Activated CD4-positive, alpha-beta memory T cell treated with anti-CD3 and anti-CD28 coated beads for 36 hours (primary cell): Measurements from ENCODE around the gene VMO1. TPM values are rescaled to one million over a fixed set of nuclear protein-coding genes. Genes with fewer than 3 reads are reported as not detected.

ENCODE experiments used
- CTCF ChIA-PET: fragments of 350-600 bp; sonication (Branson Sonifier 250); formaldehyde crosslinking; loops from one replicate; lab custom pipeline; 2021; ENCODE audit warnings: antibody characterized with exemption, inconsistent platforms; lab: Charles Lee
- POLR2A ChIA-PET: fragments of 350-600 bp; sonication (Branson Sonifier 250); formaldehyde crosslinking; loops from one replicate; lab custom pipeline; 2021; ENCODE audit warnings: antibody characterized with exemption; lab: Charles Lee
- DNase-seq: peaks from one replicate; pipeline ENCODE4 v3.0.0-alpha.2; 2020
- H3K27ac Mint-ChIP-seq: one replicate; pipeline ENCODE4 v1.8.0; 2021; ENCODE audit warnings: mixed read lengths
- H3K27me3 Mint-ChIP-seq: one replicate; pipeline ENCODE4 v1.8.0; 2021; ENCODE audit warnings: mixed read lengths
- H3K36me3 Mint-ChIP-seq: one replicate; pipeline ENCODE4 v1.8.0; 2021; ENCODE audit warnings: mixed read lengths
- H3K4me1 Mint-ChIP-seq: one replicate; pipeline ENCODE4 v1.8.0; 2021; ENCODE audit warnings: low read depth, mixed read lengths
- H3K4me3 Mint-ChIP-seq: one replicate; pipeline ENCODE4 v1.8.0; 2021; ENCODE audit warnings: mild to moderate bottlenecking, mixed read lengths
- H3K9me3 Mint-ChIP-seq: one replicate; pipeline ENCODE4 v1.8.0; 2021; ENCODE audit warnings: mixed read lengths
- intact Hi-C: fragments of 100-400 bp; cut with micrococcal nuclease; formaldehyde crosslinking; loops from one replicate; pipeline ENCODE4 v1.15.1; 2023
- total RNA-seq, 2 experiments: library from RNA; stranded (reverse); gene quantifications; one replicate each; pipeline ENCODE4 v1.2.3, GENCODE V29; 2021

Gene VMO1
- total RNA-seq, 2 experiments from 2014 or later = not detected

GRCh38 chr17:4795168-4795567 lies 9.0 kb upstream of the VMO1 start:
- Mint-ChIP-seq H3K36me3 (peaks cover 8% of the 10 kb centered on the region), H3K4me1 (peaks cover 18% of the 10 kb centered on the region), H3K27me3 (no peaks in the 10 kb centered on the region), H3K27ac (peak overlapping the region; percentile 92), H3K9me3 (no peaks in the 10 kb centered on the region), H3K4me3 (peak overlapping the region; percentile 99)
- POLR2A ChIA-PET = no interaction called here
- intact Hi-C loops = no loop called here
- CTCF ChIA-PET = no interaction called here
- DNase-seq = no peak

- H3K4me3 Mint-ChIP-seq = peak overlapping the region; percentile 73
Observed at GRCh38 chr17:4790705-4791088, 4.5 kb upstream of the VMO1 start.

GRCh38 chr17:4789951-4790704 lies 4.0 kb upstream of the VMO1 start:
- peak overlapping the region; percentile 82 for H3K27ac Mint-ChIP-seq
- CTCF ChIA-PET = interaction anchor here (0.6 to 2.5 kb wide), 42 partner anchors 9 to 574 kb away, joined by 3 to 28 read pairs (median 5); partner anchors contain the start of genes ARRB2, C17orf107, CHRNE and MED11

More at GRCh38 chr17:4790705-4791088, 4.5 kb upstream of the VMO1 start:
- POLR2A ChIA-PET = interaction anchor here (0.6 to 2.0 kb wide), 15 partner anchors 10 to 179 kb away, joined by 3 to 13 read pairs (median 5); partner anchors contain the start of genes ARRB2, C17orf107, CXCL16 and MED11
- Mint-ChIP-seq H3K4me1 (peaks cover 32% of the 10 kb centered on the region), H3K9me3 (no peaks in the 10 kb centered on the region), H3K27ac (peak overlapping the region; percentile 82), H3K27me3 (peaks cover 19% of the 10 kb centered on the region), H3K36me3 (no peaks in the 10 kb centered on the region)
- DNase-seq = no peak
- CTCF ChIA-PET = interaction anchor here (0.6 to 2.5 kb wide), 32 partner anchors 8 to 575 kb away, joined by 3 to 28 read pairs (median 5); partner anchors contain the start of genes ARRB2, CHRNE, MED11 and MINK1
- intact Hi-C loops = loop anchor here (2.0 to 5.0 kb wide), 5 partner anchors 60 to 228 kb away; partner anchors contain the start of genes ARRB2, CHRNE, GGT6 and MED11

GRCh38 chr17:4789701-4789950 lies 3.5 kb upstream of the VMO1 start:
- Mint-ChIP-seq H3K27me3 (peaks cover 27% of the 10 kb centered on the region), H3K4me1 (peaks cover 31% of the 10 kb centered on the region)

More at GRCh38 chr17:4789951-4790704, 4.0 kb upstream of the VMO1 start:
- POLR2A ChIA-PET = interaction anchor here (0.6 to 2.0 kb wide), 19 partner anchors 10 to 204 kb away, joined by 3 to 13 read pairs (median 4); partner anchors contain the start of genes ARRB2, C17orf107, CHRNE and CXCL16
- H3K36me3 Mint-ChIP-seq = no peaks in the 10 kb centered on the region
- H3K27me3 Mint-ChIP-seq = peaks cover 25% of the 10 kb centered on the region
- H3K4me3 Mint-ChIP-seq = peak overlapping the region; percentile 73
- H3K9me3 Mint-ChIP-seq = no peaks in the 10 kb centered on the region
- intact Hi-C loops = loop anchor here (2.0 to 5.0 kb wide), 5 partner anchors 59 to 228 kb away; partner anchors contain the start of genes ARRB2, CHRNE, GGT6 and MED11
- H3K4me1 Mint-ChIP-seq = peaks cover 31% of the 10 kb centered on the region
- DNase-seq = peak; percentile 89

GRCh38 chr17:4788807-4789700 lies 2.9 kb upstream of the VMO1 start, which contains the start of gene GLTPD2:
GLTPD2 (plus strand) TSS chr17:4788964; CDS start chr17:4789012, 48 bp downstream.
- H3K4me1 Mint-ChIP-seq = peaks cover 31% of the 10 kb centered on the region
- no peak for DNase-seq
- H3K9me3 Mint-ChIP-seq = no peaks in the 10 kb centered on the region
- POLR2A ChIA-PET = interaction anchor here (0.9 to 2.0 kb wide), 10 partner anchors 11 to 180 kb away, joined by 3 to 13 read pairs (median 5); partner anchors contain the start of genes ARRB2, C17orf107, CHRNE and CXCL16
- CTCF ChIA-PET = interaction anchor here (1.0 to 2.5 kb wide), 33 partner anchors 10 to 233 kb away, joined by 3 to 28 read pairs (median 5); partner anchors contain the start of genes ARRB2, C17orf107, MED11 and PELP1
- no peak within 1 kb of the TSS for H3K27ac Mint-ChIP-seq
- intact Hi-C loops = no loop called here
- no peaks in the 10 kb centered on the region for H3K36me3 Mint-ChIP-seq
- peaks cover 33% of the 10 kb centered on the region for H3K27me3 Mint-ChIP-seq
- H3K4me3 Mint-ChIP-seq = peak within 1 kb of the TSS; percentile 77

More at GRCh38 chr17:4789701-4789950, 3.5 kb upstream of the VMO1 start:
- ChIA-PET POLR2A (interaction anchor here (0.9 to 2.0 kb wide), 12 partner anchors 11 to 180 kb away, joined by 3 to 13 read pairs (median 5); partner anchors contain the start of genes ARRB2, C17orf107, CHRNE and CXCL16), CTCF (interaction anchor here (0.8 to 2.5 kb wide), 33 partner anchors 9 to 233 kb away, joined by 3 to 28 read pairs (median 5); partner anchors contain the start of genes ARRB2, C17orf107, MED11 and MINK1)
- H3K27ac Mint-ChIP-seq = no peak overlapping the region
- peak overlapping the region; percentile 77 for H3K4me3 Mint-ChIP-seq
- no peak for DNase-seq
- no peaks in the 10 kb centered on the region for H3K9me3 Mint-ChIP-seq
- intact Hi-C loops = no loop called here
- H3K36me3 Mint-ChIP-seq = no peaks in the 10 kb centered on the region

DNA sequence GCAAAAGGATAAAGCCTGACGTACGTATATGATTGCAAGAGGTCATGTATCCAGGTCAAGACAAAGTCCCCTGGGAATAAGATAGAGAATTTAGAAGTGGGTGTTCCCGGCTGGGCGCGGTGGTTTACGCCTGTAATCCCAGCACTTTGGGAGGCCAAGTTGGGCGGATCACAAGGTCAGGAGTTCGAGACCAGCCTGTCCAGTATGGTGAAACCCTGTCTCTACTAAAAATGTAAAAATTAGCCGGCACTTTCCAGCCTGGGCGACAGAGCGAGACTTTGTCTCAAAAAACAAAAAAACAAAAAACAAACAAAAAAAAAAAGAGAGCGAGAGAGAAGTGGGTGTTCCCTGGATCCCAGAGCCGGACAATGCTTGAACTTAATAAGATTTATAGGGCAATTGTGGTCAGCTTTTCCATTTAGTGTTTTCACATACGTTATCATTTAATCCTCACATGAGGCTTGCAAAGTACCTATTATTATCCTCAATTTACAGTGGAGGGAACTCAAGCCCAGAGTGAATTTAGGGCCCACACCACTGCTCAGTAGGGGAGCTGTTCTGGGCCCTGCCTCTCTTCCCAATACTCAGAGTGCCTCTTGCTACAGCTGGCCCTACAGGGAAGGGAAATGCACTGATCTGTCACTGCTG lies 2.1 kb upstream of the VMO1 start:
- Mint-ChIP-seq H3K36me3 (no peaks in the 10 kb centered on the region), H3K4me1 (peaks cover 31% of the 10 kb centered on the region), H3K27me3 (peaks cover 37% of the 10 kb centered on the region), H3K4me3 (no peak overlapping the region), H3K27ac (no peak overlapping the region), H3K9me3 (no peaks in the 10 kb centered on the region)
- intact Hi-C loops = no loop called here
- no peak for DNase-seq
- POLR2A ChIA-PET = no interaction called here
- CTCF ChIA-PET = interaction anchor here (1.0 to 1.9 kb wide), 5 partner anchors 19 to 152 kb away, joined by 3 to 6 read pairs (median 4); partner anchors contain the start of genes PLD2, RNF167 and SLC25A11

GRCh38 chr17:4786516-4786915 lies 352 bp upstream of the VMO1 start:
- Mint-ChIP-seq H3K4me3 (no peak overlapping the region), H3K4me1 (peaks cover 31% of the 10 kb centered on the region), H3K9me3 (no peaks in the 10 kb centered on the region), H3K27ac (no peak overlapping the region), H3K36me3 (no peaks in the 10 kb centered on the region), H3K27me3 (peaks cover 45% of the 10 kb centered on the region)
- POLR2A ChIA-PET = interaction anchor here (1.0 kb wide), 1 partner anchor 20 kb away, joined by 3 read pairs; the partner anchor contains the start of gene PLD2
- CTCF ChIA-PET = interaction anchor here (0.8 to 1.9 kb wide), 6 partner anchors 10 to 117 kb away, joined by 3 to 6 read pairs (median 4); partner anchors contain the start of genes CHRNE and PSMB6
- intact Hi-C loops = loop anchor here (2.0 kb wide), 1 partner anchor 102 kb away; no protein-coding TSS in a partner anchor
- DNase-seq = no peak

- intact Hi-C loops = loop anchor here (2.0 kb wide), 1 partner anchor 103 kb away; no protein-coding TSS in a partner anchor
- Mint-ChIP-seq H3K4me3 (peak overlapping the region; percentile 32), H3K36me3 (no peaks in the 10 kb centered on the region), H3K27me3 (peaks cover 48% of the 10 kb centered on the region), H3K27ac (no peak overlapping the region), H3K4me1 (peaks cover 22% of the 10 kb centered on the region), H3K9me3 (no peaks in the 10 kb centered on the region)
- POLR2A ChIA-PET = interaction anchor here (1.0 kb wide), 1 partner anchor 21 kb away, joined by 3 read pairs; the partner anchor contains the start of gene PLD2
- CTCF ChIA-PET = interaction anchor here (1.3 kb wide), 1 partner anchor 54 kb away, joined by 4 read pairs; no protein-coding TSS in a partner anchor
- no peak for DNase-seq
Observed at GRCh38 chr17:4785311-4786105, 656 bp downstream of the VMO1 start.

DNA sequence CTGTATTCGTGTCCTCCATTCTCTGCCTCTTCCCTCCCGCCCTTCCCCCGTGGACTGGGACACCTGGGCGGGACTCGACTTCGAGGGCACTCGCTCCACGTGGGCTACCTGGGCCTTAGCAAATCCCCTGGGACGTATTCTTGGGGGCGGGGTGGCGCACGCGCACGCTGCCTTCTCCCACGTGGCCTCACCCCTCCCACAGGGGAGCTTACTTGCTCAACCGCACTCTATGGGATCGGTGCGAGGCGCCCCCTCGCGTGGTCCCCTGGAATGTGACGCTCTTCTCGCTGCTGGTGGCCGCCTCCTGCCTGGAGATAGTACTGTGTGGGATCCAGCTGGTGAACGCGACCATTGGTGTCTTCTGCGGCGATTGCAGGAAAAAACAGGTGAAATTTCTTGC lies 3.5 kb downstream of the VMO1 start:
- no peaks in the 10 kb centered on the region for H3K9me3 Mint-ChIP-seq
- DNase-seq = peak; percentile 45
- intact Hi-C loops = no loop called here
- H3K36me3 Mint-ChIP-seq = no peaks in the 10 kb centered on the region
- H3K4me3 Mint-ChIP-seq = no peak overlapping the region
- ChIA-PET POLR2A (no interaction called here), CTCF (no interaction called here)
- H3K27ac Mint-ChIP-seq = no peak overlapping the region
- peaks cover 15% of the 10 kb centered on the region for H3K4me1 Mint-ChIP-seq
- peaks cover 52% of the 10 kb centered on the region for H3K27me3 Mint-ChIP-seq
